GM19035 (cell line): ENCODE data around the gene KLHL18.
A peak's percentile ranks its signal among the peaks of the same experiment; 100 is the strongest.
"Not testable (repeated sequence)": the region's sequence is repeated elsewhere in the genome, so short reads cannot be mapped to it uniquely, and the experiment has no call there.

Source experiments
- ATAC-seq: cut with Tn5 transposase; IDR thresholded peaks from one replicate; pipeline ENCODE4 v1.9.1; 2021; ENCODE audit not compliant: unreplicated experiment

Gene KLHL18

GRCh38 chr3:47282424-47283192, at the start of gene KLHL18, which contains the start of gene KIF9:
KLHL18 (plus strand) TSS chr3:47282944; CDS start chr3:47282966, 22 bp downstream.
KIF9 (minus strand) TSS chr3:47282799; CDS start chr3:47277374, 5,425 bp downstream.
- peak; percentile 84 for ATAC-seq

- no peak for ATAC-seq
Observed at GRCh38 chr3:47238017-47238416, 44.7 kb upstream of the KLHL18 start.

GRCh38 chr3:47239929-47240328, 42.8 kb upstream of the KLHL18 start:
- ATAC-seq, result no peak

- ATAC-seq, result no peak
Observed at GRCh38 chr3:47243419-47244147, 39.2 kb upstream of the KLHL18 start.

- ATAC-seq, result no peak
Observed at GRCh38 chr3:47244531-47245100, 38.1 kb upstream of the KLHL18 start.

GRCh38 chr3:47245271-47245670, 37.5 kb upstream of the KLHL18 start:
- ATAC-seq, result no peak

GRCh38 chr3:47247131-47248064, 35.3 kb upstream of the KLHL18 start:
- no peak for ATAC-seq

GRCh38 chr3:47250309-47251060, 32.3 kb upstream of the KLHL18 start:
- ATAC-seq, result no peak

- not testable (repeated sequence) for ATAC-seq
Observed at GRCh38 chr3:47251085-47251484, 31.7 kb upstream of the KLHL18 start.

GRCh38 chr3:47251689-47252088, 31.1 kb upstream of the KLHL18 start:
- no peak for ATAC-seq

- ATAC-seq, result not testable (repeated sequence)
Observed at GRCh38 chr3:47256331-47256730, 26.4 kb upstream of the KLHL18 start.

- ATAC-seq, result no peak
Observed at GRCh38 chr3:47259114-47259513, 23.6 kb upstream of the KLHL18 start.

- ATAC-seq, result no peak
Observed at GRCh38 chr3:47260605-47261004, 22.1 kb upstream of the KLHL18 start.

- no peak for ATAC-seq
Observed at GRCh38 chr3:47261301-47261700, 21.4 kb upstream of the KLHL18 start.

GRCh38 chr3:47265008-47265407, 17.7 kb upstream of the KLHL18 start:
- ATAC-seq, result no peak

- ATAC-seq, result no peak
Observed at GRCh38 chr3:47265725-47266428, 16.9 kb upstream of the KLHL18 start.

- ATAC-seq, result no peak
Observed at GRCh38 chr3:47266709-47267489, 15.8 kb upstream of the KLHL18 start.

- ATAC-seq, result no peak
Observed at GRCh38 chr3:47267490-47267824, 15.3 kb upstream of the KLHL18 start.

- no peak for ATAC-seq
Observed at GRCh38 chr3:47270526-47270925, 12.2 kb upstream of the KLHL18 start.
